ENCODE measurements around the gene INTS12. TPM values are rescaled to one million over a fixed set of nuclear protein-coding genes. Genes with fewer than 3 reads are reported as not detected.
A peak's percentile ranks its signal among the peaks of the same experiment; 100 is the strongest.

INTS12 gene
- total RNA-seq, 1 experiment from 2014 or later: 13.4 TPM

GRCh38 chr4:105719204-105719603 lies 10.7 kb upstream of the INTS12 start:
- CTCF ChIA-PET: no interaction called here
- BruUV-seq (replicated peaks): no TSS peak
- H3K36me3 Mint-ChIP-seq (ENCODE audit: insufficient read depth, unreplicated experiment): no peaks in the 10 kb centered on the region
- H3K27me3 Mint-ChIP-seq (ENCODE audit: unreplicated experiment): no peaks in the 10 kb centered on the region
- H3K4me3 Mint-ChIP-seq (ENCODE audit: low read depth, unreplicated experiment): no peak overlapping the region
- no peak for TF ChIP-seq CTCF (IDR thresholded peaks at IDR 0.05; ENCODE audit: unreplicated experiment)
- intact Hi-C loops (cut with micrococcal nuclease; ENCODE audit: unreplicated experiment): loop anchor here (10.0 kb wide), 2 partner anchors 176 to 346 kb away; partner anchors contain the start of gene NPNT
- no peaks in the 10 kb centered on the region for H3K4me1 Mint-ChIP-seq (ENCODE audit: low read depth, unreplicated experiment)
- no peak for DNase-seq
- H3K9me3 Mint-ChIP-seq (ENCODE audit: low read depth, unreplicated experiment): no peaks in the 10 kb centered on the region
- no peak overlapping the region for H3K27ac Mint-ChIP-seq (ENCODE audit: unreplicated experiment)

- CTCF ChIA-PET: interaction anchor here (0.8 to 2.7 kb wide), 2 partner anchors 51 to 195 kb away, joined by 3 to 10 read pairs; no protein-coding TSS in a partner anchor
- TF ChIP-seq CTCF (IDR thresholded peaks at IDR 0.05; ENCODE audit: unreplicated experiment): no peak
- H3K36me3 Mint-ChIP-seq (ENCODE audit: insufficient read depth, unreplicated experiment): no peaks in the 10 kb centered on the region
- peaks cover 14% of the 10 kb centered on the region for H3K4me1 Mint-ChIP-seq (ENCODE audit: low read depth, unreplicated experiment)
- no peak overlapping the region for H3K4me3 Mint-ChIP-seq (ENCODE audit: low read depth, unreplicated experiment)
- no peaks in the 10 kb centered on the region for H3K9me3 Mint-ChIP-seq (ENCODE audit: low read depth, unreplicated experiment)
- DNase-seq: no peak
- no peak overlapping the region for H3K27ac Mint-ChIP-seq (ENCODE audit: unreplicated experiment)
- no TSS peak for BruUV-seq (replicated peaks)
- H3K27me3 Mint-ChIP-seq (ENCODE audit: unreplicated experiment): no peaks in the 10 kb centered on the region
- intact Hi-C loops (cut with micrococcal nuclease; ENCODE audit: unreplicated experiment): loop anchor here (1.0 to 10.0 kb wide), 4 partner anchors 179 to 349 kb away; partner anchors contain the start of gene NPNT
Measured at GRCh38 chr4:105715692-105716278, 7.3 kb upstream of the INTS12 start.

- intact Hi-C loops (cut with micrococcal nuclease; ENCODE audit: unreplicated experiment): loop anchor here (1.0 to 10.0 kb wide), 5 partner anchors 180 to 487 kb away; partner anchors contain the start of gene NPNT
- no peak overlapping the region for H3K27ac Mint-ChIP-seq (ENCODE audit: unreplicated experiment)
- no peak for DNase-seq
- no TSS peak for BruUV-seq (replicated peaks)
- H3K4me1 Mint-ChIP-seq (ENCODE audit: low read depth, unreplicated experiment): peaks cover 14% of the 10 kb centered on the region
- H3K36me3 Mint-ChIP-seq (ENCODE audit: insufficient read depth, unreplicated experiment): no peaks in the 10 kb centered on the region
- H3K27me3 Mint-ChIP-seq (ENCODE audit: unreplicated experiment): no peaks in the 10 kb centered on the region
- no peak for TF ChIP-seq CTCF (IDR thresholded peaks at IDR 0.05; ENCODE audit: unreplicated experiment)
- CTCF ChIA-PET: interaction anchor here (0.5 to 2.7 kb wide), 3 partner anchors 50 to 466 kb away, joined by 3 to 10 read pairs (median 3); no protein-coding TSS in a partner anchor
- H3K9me3 Mint-ChIP-seq (ENCODE audit: low read depth, unreplicated experiment): no peaks in the 10 kb centered on the region
- H3K4me3 Mint-ChIP-seq (ENCODE audit: low read depth, unreplicated experiment): no peak overlapping the region
Measured at GRCh38 chr4:105714932-105715331, 6.4 kb upstream of the INTS12 start.

- Mint-ChIP-seq H3K36me3 (ENCODE audit: insufficient read depth, unreplicated experiment) (peaks cover 5% of the 10 kb centered on the region), H3K27me3 (ENCODE audit: unreplicated experiment) (no peaks in the 10 kb centered on the region), H3K27ac (ENCODE audit: unreplicated experiment) (peak overlapping the region; percentile 76), H3K9me3 (ENCODE audit: low read depth, unreplicated experiment) (no peaks in the 10 kb centered on the region), H3K4me3 (ENCODE audit: low read depth, unreplicated experiment) (peak overlapping the region; percentile 32), H3K4me1 (ENCODE audit: low read depth, unreplicated experiment) (peaks cover 14% of the 10 kb centered on the region)
- CTCF ChIA-PET: interaction anchor here (0.7 to 2.7 kb wide), 2 partner anchors 15 to 193 kb away, joined by 3 to 10 read pairs; no protein-coding TSS in a partner anchor
- no peak for TF ChIP-seq CTCF (IDR thresholded peaks at IDR 0.05; ENCODE audit: unreplicated experiment)
- no TSS peak for BruUV-seq (replicated peaks)
- intact Hi-C loops (cut with micrococcal nuclease; ENCODE audit: unreplicated experiment): loop anchor here (2.0 to 10.0 kb wide), 4 partner anchors 181 to 488 kb away; partner anchors contain the start of gene NPNT
- DNase-seq: no peak
Measured at GRCh38 chr4:105714071-105714521, 5.6 kb upstream of the INTS12 start.

Measured in Calu3 (cell line).